Heart left ventricle (tissue), 13 donors: ENCODE measurements around the gene COL16A1.

Source experiments
- POLR2A ChIP-seq, 2 donors: fragments of 450-650 bp; IDR thresholded peaks; one replicate each; pipeline ENCODE4 v1.6.1; 2017; ENCODE audit warnings: antibody characterized with exemption in 2 of 2, mild to moderate bottlenecking in 2 of 2, moderate library complexity in 2 of 2
- TF ChIP-seq, protein P1 (sequence below), 12 donors: fragments of 200-600 bp; sonication (generic) in 4 of 12; IDR thresholded peaks; one replicate each; pipeline versions ENCODE4 v1.5.0 to v1.8.0; 2018 to 2022; ENCODE audit warnings: antibody characterized with exemption in 12 of 12, mild to moderate bottlenecking in 5 of 12
- donor health status: ischemic (EF 13 %, LVEDD 7.1; RV severe dilation, severe dysfunction).
- donor health status: DM: no; HTN: yes; CAD: no.
- donor health status: DM: no; HTN: no; CAD: no.
- donor health status: ischemic (EF 25% LVEDD 6.9; RV normal size, moderate dysfunction).
- donor health status: ischemic (EF 25% LVEDD 5.7; RV mildly dilated, moderate dysfunction).
- donor health status: ischemic (EF 35%, LVEDD 5.7; RV mildly dilated, moderate dysfunction).
- donor health status: nonischemic (EF 11% LVEDD 7.7; RV severe dilation, severe dysfunction).
- donor health status: DM: yes; HTN: yes; CAD: no.
- donor health status: PGD.
- donor health status: ischemic (EF 29% LVEDD 5.4; RV normal size, mild dysfunction).
- donor health status: nonischemic (EF 23%, LVEDD 6.1; RV moderate dilation, normal function).

DNA sequence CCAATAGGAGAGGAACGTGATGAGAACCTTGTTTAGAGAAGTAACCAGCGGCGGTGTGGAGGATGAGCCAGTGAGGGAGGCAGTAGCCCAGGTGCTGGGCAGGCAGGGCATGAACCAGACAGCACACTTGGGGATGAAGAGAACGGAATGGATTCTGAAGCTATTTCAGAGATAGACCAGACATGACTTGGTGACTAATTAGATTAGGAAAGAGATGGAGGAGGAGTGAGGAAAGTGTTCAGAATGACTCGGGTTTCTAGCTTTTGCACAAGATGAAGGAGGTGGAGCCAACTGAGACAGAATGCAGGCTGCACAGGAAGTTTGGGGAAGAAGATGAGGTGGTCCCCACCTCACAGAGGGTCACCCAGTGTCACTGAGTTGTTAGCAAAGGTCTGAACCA, 64.3 kb downstream of the COL16A1 start:
- TF ChIP-seq, protein P1, sequence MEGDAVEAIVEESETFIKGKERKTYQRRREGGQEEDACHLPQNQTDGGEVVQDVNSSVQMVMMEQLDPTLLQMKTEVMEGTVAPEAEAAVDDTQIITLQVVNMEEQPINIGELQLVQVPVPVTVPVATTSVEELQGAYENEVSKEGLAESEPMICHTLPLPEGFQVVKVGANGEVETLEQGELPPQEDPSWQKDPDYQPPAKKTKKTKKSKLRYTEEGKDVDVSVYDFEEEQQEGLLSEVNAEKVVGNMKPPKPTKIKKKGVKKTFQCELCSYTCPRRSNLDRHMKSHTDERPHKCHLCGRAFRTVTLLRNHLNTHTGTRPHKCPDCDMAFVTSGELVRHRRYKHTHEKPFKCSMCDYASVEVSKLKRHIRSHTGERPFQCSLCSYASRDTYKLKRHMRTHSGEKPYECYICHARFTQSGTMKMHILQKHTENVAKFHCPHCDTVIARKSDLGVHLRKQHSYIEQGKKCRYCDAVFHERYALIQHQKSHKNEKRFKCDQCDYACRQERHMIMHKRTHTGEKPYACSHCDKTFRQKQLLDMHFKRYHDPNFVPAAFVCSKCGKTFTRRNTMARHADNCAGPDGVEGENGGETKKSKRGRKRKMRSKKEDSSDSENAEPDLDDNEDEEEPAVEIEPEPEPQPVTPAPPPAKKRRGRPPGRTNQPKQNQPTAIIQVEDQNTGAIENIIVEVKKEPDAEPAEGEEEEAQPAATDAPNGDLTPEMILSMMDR (IDR thresholded peaks at IDR 0.05) = no peak
- TF ChIP-seq POLR2A (IDR thresholded peaks at IDR 0.05) = no peak
